ENCODE measurements around the gene RAI1.
A peak's percentile ranks its signal among the peaks of the same experiment; 100 is the strongest.

The RAI1 gene

DNA sequence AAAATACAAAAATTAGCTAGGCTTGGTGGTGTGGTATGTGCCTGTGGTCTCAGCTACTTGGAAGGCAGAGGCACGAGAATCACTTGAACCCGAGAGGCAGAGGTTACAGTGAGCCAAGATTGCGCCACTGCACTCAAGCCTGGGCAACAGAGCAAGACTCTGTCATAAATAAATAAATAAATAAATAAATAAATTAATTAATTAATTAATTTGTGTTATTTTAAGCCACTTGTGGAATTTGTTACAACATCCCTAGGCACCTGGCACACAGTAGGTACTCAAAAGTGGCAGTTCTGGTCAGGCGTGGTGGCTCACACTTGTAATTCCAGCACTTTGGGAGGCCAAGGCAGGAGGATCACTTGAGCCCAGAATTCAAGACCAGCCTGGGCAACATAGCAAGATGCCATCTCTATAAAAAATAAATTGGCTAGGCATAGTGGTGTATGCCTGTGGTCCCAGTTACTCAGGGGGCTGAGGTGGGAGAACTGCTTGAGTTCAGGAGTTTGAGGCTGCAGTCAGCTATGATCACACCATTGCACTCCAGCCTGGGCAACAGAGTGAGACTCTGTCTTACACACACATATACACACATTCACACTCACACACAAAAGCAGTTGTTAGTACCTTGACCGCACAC lies 3.1 kb upstream of the RAI1 start (continued):
- TF ChIP-seq, protein P1, sequence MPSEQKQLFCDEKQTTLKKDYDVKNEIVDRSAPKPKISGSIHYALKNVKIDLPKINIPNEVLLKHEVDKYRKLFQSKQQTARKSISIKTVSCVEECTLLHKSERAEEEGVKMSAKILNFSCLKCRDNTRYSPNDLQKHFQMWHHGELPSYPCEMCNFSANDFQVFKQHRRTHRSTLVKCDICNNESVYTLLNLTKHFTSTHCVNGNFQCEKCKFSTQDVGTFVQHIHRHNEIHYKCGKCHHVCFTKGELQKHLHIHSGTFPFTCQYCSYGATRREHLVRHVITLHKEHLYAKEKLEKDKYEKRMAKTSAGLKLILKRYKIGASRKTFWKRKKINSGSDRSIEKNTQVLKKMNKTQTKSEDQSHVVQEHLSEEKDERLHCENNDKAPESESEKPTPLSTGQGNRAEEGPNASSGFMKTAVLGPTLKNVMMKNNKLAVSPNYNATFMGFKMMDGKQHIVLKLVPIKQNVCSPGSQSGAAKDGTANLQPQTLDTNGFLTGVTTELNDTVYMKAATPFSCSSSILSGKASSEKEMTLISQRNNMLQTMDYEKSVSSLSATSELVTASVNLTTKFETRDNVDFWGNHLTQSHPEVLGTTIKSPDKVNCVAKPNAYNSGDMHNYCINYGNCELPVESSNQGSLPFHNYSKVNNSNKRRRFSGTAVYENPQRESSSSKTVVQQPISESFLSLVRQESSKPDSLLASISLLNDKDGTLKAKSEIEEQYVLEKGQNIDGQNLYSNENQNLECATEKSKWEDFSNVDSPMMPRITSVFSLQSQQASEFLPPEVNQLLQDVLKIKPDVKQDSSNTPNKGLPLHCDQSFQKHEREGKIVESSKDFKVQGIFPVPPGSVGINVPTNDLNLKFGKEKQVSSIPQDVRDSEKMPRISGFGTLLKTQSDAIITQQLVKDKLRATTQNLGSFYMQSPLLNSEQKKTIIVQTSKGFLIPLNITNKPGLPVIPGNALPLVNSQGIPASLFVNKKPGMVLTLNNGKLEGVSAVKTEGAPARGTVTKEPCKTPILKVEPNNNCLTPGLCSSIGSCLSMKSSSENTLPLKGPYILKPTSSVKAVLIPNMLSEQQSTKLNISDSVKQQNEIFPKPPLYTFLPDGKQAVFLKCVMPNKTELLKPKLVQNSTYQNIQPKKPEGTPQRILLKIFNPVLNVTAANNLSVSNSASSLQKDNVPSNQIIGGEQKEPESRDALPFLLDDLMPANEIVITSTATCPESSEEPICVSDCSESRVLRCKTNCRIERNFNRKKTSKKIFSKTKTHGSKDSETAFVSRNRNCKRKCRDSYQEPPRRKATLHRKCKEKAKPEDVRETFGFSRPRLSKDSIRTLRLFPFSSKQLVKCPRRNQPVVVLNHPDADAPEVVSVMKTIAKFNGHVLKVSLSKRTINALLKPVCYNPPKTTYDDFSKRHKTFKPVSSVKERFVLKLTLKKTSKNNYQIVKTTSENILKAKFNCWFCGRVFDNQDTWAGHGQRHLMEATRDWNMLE (tag by site-specific recombination; conservative IDR thresholded peaks at IDR 0.05; ENCODE audit: low read depth), result peak; percentile 48; the same call in 1 of the 2 replicates

DNA sequence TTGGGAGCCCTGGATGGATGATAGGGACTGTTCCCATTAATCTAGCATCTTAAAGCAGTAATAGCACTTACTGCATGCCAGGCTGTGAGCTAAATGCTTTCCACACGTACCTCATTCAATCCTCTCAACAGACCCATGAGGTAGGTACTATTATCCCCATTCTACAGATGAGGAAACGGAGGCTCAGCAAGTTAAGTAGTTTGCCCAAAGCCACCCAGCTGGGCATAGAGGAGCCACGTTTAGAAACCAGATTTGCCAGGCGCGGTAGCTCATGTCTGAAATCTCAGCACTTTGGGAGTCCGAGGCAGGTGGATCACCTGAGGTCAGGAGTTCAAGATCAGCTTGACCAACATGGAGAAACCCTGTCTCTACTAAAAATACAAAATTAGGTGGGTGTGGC lies 2.0 kb upstream of the RAI1 start:
- Histone ChIP-seq H3K27ac (ENCODE audit: extremely low read depth, low read depth, low read length) (no peak overlapping the region), H3K4me3 (ENCODE audit: low read depth, low read length) (no peak overlapping the region), H3K36me3 (ENCODE audit: control insufficient read depth in 2 of 2, insufficient read depth in 1 of 2, low read length in 2 of 2) (peaks cover 0 to 4% of the 10 kb centered on the region in 2 experiments; a peak in 1 of 3 replicates), H3K4me1 (ENCODE audit: control insufficient read depth, insufficient read depth, low read length) (peaks cover 13% of the 10 kb centered on the region), H3K9me3 (ENCODE audit: control insufficient read depth, insufficient read depth, low read depth, low read length) (no peaks in the 10 kb centered on the region)
- TF ChIP-seq ZNF335 (tag by site-specific recombination; conservative IDR thresholded peaks at IDR 0.05) (no peak), RBAK (tag by site-specific recombination; IDR thresholded peaks at IDR 0.05) (no peak), ZNF391 (tag by site-specific recombination; IDR thresholded peaks at IDR 0.05; ENCODE audit: borderline replicate concordance, low read depth) (no peak), SETDB1 (IDR thresholded peaks at IDR 0.05; ENCODE audit: insufficient read length, low read length) (no peak), ZNF133 (tag by site-specific recombination; IDR thresholded peaks at IDR 0.05) (no peak), ZBTB1 (tag by site-specific recombination; IDR thresholded peaks at IDR 0.05) (no peak), ZNF629 (tag by site-specific recombination; IDR thresholded peaks at IDR 0.05) (no peak), KLF16 (tag by site-specific recombination; IDR thresholded peaks at IDR 0.05) (no peak), ZNF596 (tag by site-specific recombination; IDR thresholded peaks at IDR 0.05) (no peak), ZNF394 (tag by site-specific recombination; IDR thresholded peaks at IDR 0.05; ENCODE audit: borderline replicate concordance) (no peak), ZNF48 (tag by site-specific recombination; IDR thresholded peaks at IDR 0.05) (no peak), ZNF202 (tag by site-specific recombination; IDR thresholded peaks at IDR 0.05; ENCODE audit: borderline replicate concordance) (no peak), ZEB2 (tag by site-specific recombination; IDR thresholded peaks at IDR 0.05) (no peak), ZBTB7A (tag by site-specific recombination; IDR thresholded peaks at IDR 0.05; ENCODE audit: low read depth) (no peak), ZNF2 (tag by site-specific recombination; IDR thresholded peaks at IDR 0.05) (no peak), SCRT2 (tag by site-specific recombination; IDR thresholded peaks at IDR 0.05) (no peak), ZNF248 (tag by site-specific recombination; IDR thresholded peaks at IDR 0.05) (no peak)
- TF ChIP-seq, protein P2, sequence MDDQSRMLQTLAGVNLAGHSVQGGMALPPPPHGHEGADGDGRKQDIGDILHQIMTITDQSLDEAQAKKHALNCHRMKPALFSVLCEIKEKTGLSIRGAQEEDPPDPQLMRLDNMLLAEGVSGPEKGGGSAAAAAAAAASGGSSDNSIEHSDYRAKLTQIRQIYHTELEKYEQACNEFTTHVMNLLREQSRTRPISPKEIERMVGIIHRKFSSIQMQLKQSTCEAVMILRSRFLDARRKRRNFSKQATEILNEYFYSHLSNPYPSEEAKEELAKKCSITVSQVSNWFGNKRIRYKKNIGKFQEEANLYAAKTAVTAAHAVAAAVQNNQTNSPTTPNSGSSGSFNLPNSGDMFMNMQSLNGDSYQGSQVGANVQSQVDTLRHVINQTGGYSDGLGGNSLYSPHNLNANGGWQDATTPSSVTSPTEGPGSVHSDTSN (CRISPR knock-in tag; IDR thresholded peaks at IDR 0.05), result no peak
- TF ChIP-seq, protein P3, sequence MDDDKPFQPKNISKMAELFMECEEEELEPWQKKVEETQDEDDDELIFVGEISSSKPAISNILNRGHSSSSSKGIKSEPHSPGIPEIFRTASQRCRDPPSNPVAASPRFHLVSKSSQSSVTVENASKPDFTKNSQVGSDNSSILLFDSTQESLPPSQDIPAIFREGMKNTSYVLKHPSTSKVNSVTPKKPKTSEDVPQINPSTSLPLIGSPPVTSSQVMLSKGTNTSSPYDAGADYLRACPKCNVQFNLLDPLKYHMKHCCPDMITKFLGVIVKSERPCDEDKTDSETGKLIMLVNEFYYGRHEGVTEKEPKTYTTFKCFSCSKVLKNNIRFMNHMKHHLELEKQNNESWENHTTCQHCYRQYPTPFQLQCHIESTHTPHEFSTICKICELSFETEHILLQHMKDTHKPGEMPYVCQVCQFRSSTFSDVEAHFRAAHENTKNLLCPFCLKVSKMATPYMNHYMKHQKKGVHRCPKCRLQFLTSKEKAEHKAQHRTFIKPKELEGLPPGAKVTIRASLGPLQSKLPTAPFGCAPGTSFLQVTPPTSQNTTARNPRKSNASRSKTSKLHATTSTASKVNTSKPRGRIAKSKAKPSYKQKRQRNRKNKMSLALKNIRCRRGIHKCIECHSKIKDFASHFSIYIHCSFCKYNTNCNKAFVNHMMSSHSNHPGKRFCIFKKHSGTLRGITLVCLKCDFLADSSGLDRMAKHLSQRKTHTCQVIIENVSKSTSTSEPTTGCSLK (tag by site-specific recombination; IDR thresholded peaks at IDR 0.05), result no peak
- TF ChIP-seq, protein P4, sequence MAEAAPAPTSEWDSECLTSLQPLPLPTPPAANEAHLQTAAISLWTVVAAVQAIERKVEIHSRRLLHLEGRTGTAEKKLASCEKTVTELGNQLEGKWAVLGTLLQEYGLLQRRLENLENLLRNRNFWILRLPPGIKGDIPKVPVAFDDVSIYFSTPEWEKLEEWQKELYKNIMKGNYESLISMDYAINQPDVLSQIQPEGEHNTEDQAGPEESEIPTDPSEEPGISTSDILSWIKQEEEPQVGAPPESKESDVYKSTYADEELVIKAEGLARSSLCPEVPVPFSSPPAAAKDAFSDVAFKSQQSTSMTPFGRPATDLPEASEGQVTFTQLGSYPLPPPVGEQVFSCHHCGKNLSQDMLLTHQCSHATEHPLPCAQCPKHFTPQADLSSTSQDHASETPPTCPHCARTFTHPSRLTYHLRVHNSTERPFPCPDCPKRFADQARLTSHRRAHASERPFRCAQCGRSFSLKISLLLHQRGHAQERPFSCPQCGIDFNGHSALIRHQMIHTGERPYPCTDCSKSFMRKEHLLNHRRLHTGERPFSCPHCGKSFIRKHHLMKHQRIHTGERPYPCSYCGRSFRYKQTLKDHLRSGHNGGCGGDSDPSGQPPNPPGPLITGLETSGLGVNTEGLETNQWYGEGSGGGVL (tag by site-specific recombination; IDR thresholded peaks at IDR 0.05), result no peak
- ChIA-PET POLR2A (interaction anchor here (1.3 to 1.7 kb wide), 3 partner anchors 88 to 132 kb away, joined by 3 to 6 read pairs (median 5); partner anchors contain the start of gene PEMT), CTCF (interaction anchor here (0.6 to 3.1 kb wide), 12 partner anchors 8 to 354 kb away, joined by 3 to 22 read pairs (median 5); no protein-coding TSS in a partner anchor)

All from HEK293 (cell line).